Tongue (tissue), 2 donors: Measurements from ENCODE around the gene FLOT1. TPM values are rescaled to one million over a fixed set of nuclear protein-coding genes. Genes with fewer than 3 reads are reported as not detected.
"Not testable (repeated sequence)": the region's sequence is repeated elsewhere in the genome, so short reads cannot be mapped to it uniquely, and the experiment has no call there.

Experiments used
- DNase-seq: peaks from one replicate; pipeline ENCODE4 v3.0.0-alpha.2; 2015
- total RNA-seq: library from RNA; depleted of rRNA; stranded (reverse); fragments of >200 nt; gene quantifications from one replicate; pipeline ENCODE4 v1.2.3, GENCODE V29; 2014

Gene FLOT1
- total RNA-seq, 1 donor from 2014 or later: 79.3 TPM

- no peak for DNase-seq
Observed at GRCh38 chr6:30767158-30767943, 24.9 kb upstream of the FLOT1 start.

- DNase-seq: no peak
Observed at GRCh38 chr6:30766461-30767157, 24.1 kb upstream of the FLOT1 start.

GRCh38 chr6:30765495-30765894 lies 23.0 kb upstream of the FLOT1 start:
- DNase-seq: not testable (repeated sequence)

- DNase-seq: not testable (repeated sequence)
Observed at GRCh38 chr6:30764490-30765043, 22.1 kb upstream of the FLOT1 start.

- peak; percentile 54 for DNase-seq
Observed at GRCh38 chr6:30763618-30764489, 21.4 kb upstream of the FLOT1 start.

- DNase-seq: no peak
Observed at GRCh38 chr6:30763155-30763617, 20.7 kb upstream of the FLOT1 start.

- DNase-seq: no peak
Observed at GRCh38 chr6:30761791-30762429, 19.4 kb upstream of the FLOT1 start.

- DNase-seq: no peak
Observed at GRCh38 chr6:30760549-30760948, 18.1 kb upstream of the FLOT1 start.

GRCh38 chr6:30759575-30760239 lies 17.2 kb upstream of the FLOT1 start:
- peak; percentile 16 for DNase-seq

- DNase-seq: peak; percentile 21
Observed at GRCh38 chr6:30757261-30757904, 14.9 kb upstream of the FLOT1 start.

GRCh38 chr6:30756405-30757003 lies 14.0 kb upstream of the FLOT1 start:
- not testable (repeated sequence) for DNase-seq

- no peak for DNase-seq
Observed at GRCh38 chr6:30754631-30755030, 12.1 kb upstream of the FLOT1 start.

GRCh38 chr6:30752157-30752927 lies 9.9 kb upstream of the FLOT1 start:
- peak; percentile 95 for DNase-seq

- DNase-seq: no peak
Observed at GRCh38 chr6:30750379-30750668, 7.8 kb upstream of the FLOT1 start.

GRCh38 chr6:30749554-30750378 lies 7.3 kb upstream of the FLOT1 start:
- peak; percentile 16 for DNase-seq

GRCh38 chr6:30748851-30749540 lies 6.5 kb upstream of the FLOT1 start:
- DNase-seq: no peak

- peak; percentile 54 for DNase-seq
Observed at GRCh38 chr6:30747902-30748769, 5.6 kb upstream of the FLOT1 start.
